Mesendoderm (in vitro differentiated cells): ENCODE results near the gene LAMA4.
A peak's percentile ranks its signal among the peaks of the same experiment; 100 is the strongest.

ENCODE experiments used
- DNase-seq: peaks from one replicate; pipeline ENCODE4 v3.0.0; 2013
- H2AK5ac ChIP-seq: 2 replicates; pipeline ENCODE4 v1.6.1; 2013; ENCODE audit warnings: low read length, inconsistent platforms
- H2BK120ac ChIP-seq: 2 replicates; pipeline ENCODE4 v1.6.1; 2013; ENCODE audit warnings: low read depth, mild to moderate bottlenecking, low read length, moderate library complexity, mixed read lengths
- H2BK15ac ChIP-seq: replicated peaks from 2 replicates; pipeline ENCODE4 v1.6.1; 2013; ENCODE audit warnings: low read depth, mild to moderate bottlenecking, moderate library complexity
- H2BK5ac ChIP-seq: 2 replicates; pipeline ENCODE4 v1.6.1; 2013; ENCODE audit warnings: low read length, inconsistent platforms
- H3K18ac ChIP-seq: 2 replicates; pipeline ENCODE4 v1.6.1; 2013; ENCODE audit warnings: mild to moderate bottlenecking, low read length, mixed read lengths
- H3K23ac ChIP-seq: one replicate; pipeline ENCODE4 v1.6.1; 2013; ENCODE audit warnings: low read length
- H3K27ac ChIP-seq: 2 replicates; pipeline ENCODE4 v1.5.1; 2013; ENCODE audit warnings: low read depth, mild to moderate bottlenecking, inconsistent platforms, low read length, moderate library complexity
- H3K27me3 ChIP-seq: 2 replicates; pipeline ENCODE4 v1.6.1; 2013; ENCODE audit warnings: low read length, control low read depth, mild to moderate bottlenecking, inconsistent platforms; ENCODE audit not compliant: insufficient read depth, poor library complexity
- H3K36me3 ChIP-seq: 2 replicates; pipeline ENCODE4 v1.6.1; 2013; ENCODE audit warnings: low read length, inconsistent platforms; ENCODE audit not compliant: control insufficient read depth, insufficient read depth
- H3K4ac ChIP-seq: one replicate; pipeline ENCODE4 v1.6.1; 2013; ENCODE audit warnings: low read depth, mild to moderate bottlenecking, low read length, moderate library complexity
- H3K4me1 ChIP-seq: 2 replicates; pipeline ENCODE4 v1.6.1; 2013; ENCODE audit warnings: low read depth, low read length, inconsistent platforms; ENCODE audit not compliant: control insufficient read depth
- H3K4me2 ChIP-seq: 2 replicates; pipeline ENCODE4 v1.6.1; 2013; ENCODE audit warnings: low read length
- H3K4me3 ChIP-seq: 2 replicates; pipeline ENCODE4 v1.5.1; 2013; ENCODE audit warnings: mild to moderate bottlenecking, low read length
- H3K56ac ChIP-seq: one replicate; pipeline ENCODE4 v1.6.1; 2013; ENCODE audit warnings: low read length
- H3K79me1 ChIP-seq: 2 replicates; pipeline ENCODE4 v1.6.1; 2013; ENCODE audit warnings: low read length, inconsistent platforms
- H3K79me2 ChIP-seq: 2 replicates; pipeline ENCODE4 v1.6.1; 2013; ENCODE audit warnings: mild to moderate bottlenecking, low read length; ENCODE audit not compliant: control insufficient read depth, insufficient read depth
- H3K9ac ChIP-seq: 2 replicates; pipeline ENCODE4 v1.6.1; 2013; ENCODE audit warnings: low read length, inconsistent platforms
- H4K5ac ChIP-seq: one replicate; pipeline ENCODE4 v1.6.1; 2013; ENCODE audit warnings: low read length
- H4K8ac ChIP-seq: one replicate; pipeline ENCODE4 v1.6.1; 2013; ENCODE audit warnings: low read depth, mild to moderate bottlenecking, control low read depth, low read length, moderate library complexity
- WGBS: extraction: QIAGEN DNeasy Blood & Tissue Kit; methylation state at CpG from one replicate; pipeline ENCODE4 v1.1.7; 2013; ENCODE audit warnings: low lambda C conversion rate, missing lambda C conversion rate; ENCODE audit not compliant: insufficient coverage; ENCODE audit errors: extremely low coverage; 5-methylcytosine and 5-hydroxymethylcytosine counted together

LAMA4 gene

GRCh38 chr6:112187736-112188135 lies 66.6 kb downstream of the LAMA4 start:
- H4K8ac ChIP-seq = no peak overlapping the region

GRCh38 chr6:112184951-112185350 lies 69.4 kb downstream of the LAMA4 start:
- no peak overlapping the region for H3K4me2 ChIP-seq
- no peak overlapping the region for H3K18ac ChIP-seq
- no peak overlapping the region for H2AK5ac ChIP-seq
- H2BK15ac ChIP-seq = no peak overlapping the region
- H3K4me3 ChIP-seq = no peak overlapping the region
- no peak overlapping the region for H2BK5ac ChIP-seq
- no peak for DNase-seq
- no peak overlapping the region for H3K27ac ChIP-seq
- 100% methylated on average over 2 of the region's 9 CpGs for WGBS
- no peak overlapping the region for H4K5ac ChIP-seq
- H3K27me3 ChIP-seq = no peaks in the 10 kb centered on the region
- no peak overlapping the region for H4K8ac ChIP-seq
- H3K4ac ChIP-seq = no peak overlapping the region
- H3K79me1 ChIP-seq = no peaks in the 10 kb centered on the region
- no peak overlapping the region for H2BK120ac ChIP-seq
- no peaks in the 10 kb centered on the region for H3K4me1 ChIP-seq
- no peak overlapping the region for H3K23ac ChIP-seq
- no peaks in the 10 kb centered on the region for H3K36me3 ChIP-seq
- no peak overlapping the region for H3K56ac ChIP-seq
- no peak overlapping the region for H3K9ac ChIP-seq
- no peaks in the 10 kb centered on the region for H3K79me2 ChIP-seq

More at GRCh38 chr6:112187736-112188135, 66.6 kb downstream of the LAMA4 start:
- no peak overlapping the region for H3K23ac ChIP-seq
- no peaks in the 10 kb centered on the region for H3K36me3 ChIP-seq
- no peak overlapping the region for H3K9ac ChIP-seq
- H3K4me3 ChIP-seq = no peak overlapping the region
- no peak overlapping the region for H3K4ac ChIP-seq
- H3K56ac ChIP-seq = no peak overlapping the region
- no CpG with 5 or more reads among the region's 6 CpGs for WGBS
- H2AK5ac ChIP-seq = no peak overlapping the region
- no peaks in the 10 kb centered on the region for H3K79me1 ChIP-seq
- H3K79me2 ChIP-seq = no peaks in the 10 kb centered on the region
- no peak for DNase-seq
- no peak overlapping the region for H2BK120ac ChIP-seq
- H2BK15ac ChIP-seq = no peak overlapping the region
- H3K18ac ChIP-seq = no peak overlapping the region
- no peak overlapping the region for H2BK5ac ChIP-seq
- H4K5ac ChIP-seq = no peak overlapping the region
- no peaks in the 10 kb centered on the region for H3K4me1 ChIP-seq
- H3K4me2 ChIP-seq = no peak overlapping the region
- H3K27ac ChIP-seq = no peak overlapping the region
- no peaks in the 10 kb centered on the region for H3K27me3 ChIP-seq

GRCh38 chr6:112183271-112183671 lies 71.1 kb downstream of the LAMA4 start:
- H3K4me2 ChIP-seq = no peak overlapping the region
- no peak overlapping the region for H3K18ac ChIP-seq
- H4K8ac ChIP-seq = no peak overlapping the region
- no peak overlapping the region for H4K5ac ChIP-seq
- H3K4ac ChIP-seq = no peak overlapping the region
- H3K9ac ChIP-seq = no peak overlapping the region
- H2BK15ac ChIP-seq = no peak overlapping the region
- no peaks in the 10 kb centered on the region for H3K27me3 ChIP-seq
- no peak for DNase-seq
- H3K4me1 ChIP-seq = no peaks in the 10 kb centered on the region
- H3K79me1 ChIP-seq = no peaks in the 10 kb centered on the region
- no peak overlapping the region for H3K27ac ChIP-seq
- H3K4me3 ChIP-seq = no peak overlapping the region
- H3K23ac ChIP-seq = no peak overlapping the region
- H2BK5ac ChIP-seq = no peak overlapping the region
- H2BK120ac ChIP-seq = no peak overlapping the region
- H3K36me3 ChIP-seq = no peaks in the 10 kb centered on the region
- H3K56ac ChIP-seq = no peak overlapping the region
- H3K79me2 ChIP-seq = no peaks in the 10 kb centered on the region
- WGBS = no CpG with 5 or more reads among the region's 3 CpGs
- no peak overlapping the region for H2AK5ac ChIP-seq

GRCh38 chr6:112181130-112181529 lies 73.2 kb downstream of the LAMA4 start:
- H3K56ac ChIP-seq = no peak overlapping the region
- no peaks in the 10 kb centered on the region for H3K79me1 ChIP-seq
- H3K27ac ChIP-seq = no peak overlapping the region
- no peak overlapping the region for H2BK15ac ChIP-seq
- H2BK120ac ChIP-seq = no peak overlapping the region
- H3K18ac ChIP-seq = no peak overlapping the region
- no peak overlapping the region for H3K4ac ChIP-seq
- H3K23ac ChIP-seq = no peak overlapping the region
- no CpG with 5 or more reads among the region's 5 CpGs for WGBS
- H3K4me3 ChIP-seq = no peak overlapping the region
- no peak overlapping the region for H2BK5ac ChIP-seq
- H4K8ac ChIP-seq = no peak overlapping the region
- H4K5ac ChIP-seq = no peak overlapping the region
- no peak overlapping the region for H2AK5ac ChIP-seq
- no peak overlapping the region for H3K9ac ChIP-seq
- H3K27me3 ChIP-seq = no peaks in the 10 kb centered on the region
- no peak overlapping the region for H3K4me2 ChIP-seq
- no peaks in the 10 kb centered on the region for H3K79me2 ChIP-seq
- no peak for DNase-seq
- no peaks in the 10 kb centered on the region for H3K4me1 ChIP-seq
- no peaks in the 10 kb centered on the region for H3K36me3 ChIP-seq

GRCh38 chr6:112180095-112180820 lies 74.1 kb downstream of the LAMA4 start:
- no peak overlapping the region for H3K18ac ChIP-seq
- H3K4me2 ChIP-seq = no peak overlapping the region
- no peaks in the 10 kb centered on the region for H3K27me3 ChIP-seq
- H2BK5ac ChIP-seq = no peak overlapping the region
- no peaks in the 10 kb centered on the region for H3K36me3 ChIP-seq
- WGBS = no CpG with 5 or more reads among the region's 6 CpGs
- no peak overlapping the region for H4K8ac ChIP-seq
- H2AK5ac ChIP-seq = no peak overlapping the region
- H3K9ac ChIP-seq = no peak overlapping the region
- no peaks in the 10 kb centered on the region for H3K79me2 ChIP-seq
- no peak overlapping the region for H2BK120ac ChIP-seq
- no peak overlapping the region for H3K56ac ChIP-seq
- no peak overlapping the region for H3K4me3 ChIP-seq
- H3K27ac ChIP-seq = no peak overlapping the region
- H2BK15ac ChIP-seq = no peak overlapping the region
- H3K4me1 ChIP-seq = no peaks in the 10 kb centered on the region
- DNase-seq = peak; percentile 83
- no peaks in the 10 kb centered on the region for H3K79me1 ChIP-seq
- H4K5ac ChIP-seq = no peak overlapping the region
- no peak overlapping the region for H3K4ac ChIP-seq
- H3K23ac ChIP-seq = no peak overlapping the region

GRCh38 chr6:112179631-112180030 lies 74.7 kb downstream of the LAMA4 start:
- H3K27ac ChIP-seq = no peak overlapping the region
- no peak overlapping the region for H4K8ac ChIP-seq
- no peak overlapping the region for H3K4me2 ChIP-seq
- no peak overlapping the region for H2BK120ac ChIP-seq
- H3K27me3 ChIP-seq = no peaks in the 10 kb centered on the region
- no peak overlapping the region for H3K18ac ChIP-seq
- no peaks in the 10 kb centered on the region for H3K4me1 ChIP-seq
- H3K4me3 ChIP-seq = no peak overlapping the region
- H3K23ac ChIP-seq = no peak overlapping the region
- H3K79me2 ChIP-seq = no peaks in the 10 kb centered on the region
- H2BK15ac ChIP-seq = no peak overlapping the region
- H2BK5ac ChIP-seq = no peak overlapping the region
- DNase-seq = no peak
- H3K56ac ChIP-seq = no peak overlapping the region
- no peaks in the 10 kb centered on the region for H3K36me3 ChIP-seq
- no peak overlapping the region for H3K4ac ChIP-seq
- no peaks in the 10 kb centered on the region for H3K79me1 ChIP-seq
- no peak overlapping the region for H3K9ac ChIP-seq
- H4K5ac ChIP-seq = no peak overlapping the region
- no CpG with 5 or more reads among the region's 3 CpGs for WGBS
- no peak overlapping the region for H2AK5ac ChIP-seq
